Jurkat, Clone E6-1 (cell line): ENCODE data around the gene SNCAIP.

Experiments
- DNase-seq: peaks from one replicate; pipeline ENCODE4 v3.0.0-alpha.2; 2011; ENCODE audit warnings: low read depth, low spot score
- H3K4me3 ChIP-seq: 2 replicates; pipeline ENCODE4 v1.5.1; 2011; ENCODE audit warnings: mild to moderate bottlenecking, low read length, control low read depth, moderate library complexity

SNCAIP gene

DNA sequence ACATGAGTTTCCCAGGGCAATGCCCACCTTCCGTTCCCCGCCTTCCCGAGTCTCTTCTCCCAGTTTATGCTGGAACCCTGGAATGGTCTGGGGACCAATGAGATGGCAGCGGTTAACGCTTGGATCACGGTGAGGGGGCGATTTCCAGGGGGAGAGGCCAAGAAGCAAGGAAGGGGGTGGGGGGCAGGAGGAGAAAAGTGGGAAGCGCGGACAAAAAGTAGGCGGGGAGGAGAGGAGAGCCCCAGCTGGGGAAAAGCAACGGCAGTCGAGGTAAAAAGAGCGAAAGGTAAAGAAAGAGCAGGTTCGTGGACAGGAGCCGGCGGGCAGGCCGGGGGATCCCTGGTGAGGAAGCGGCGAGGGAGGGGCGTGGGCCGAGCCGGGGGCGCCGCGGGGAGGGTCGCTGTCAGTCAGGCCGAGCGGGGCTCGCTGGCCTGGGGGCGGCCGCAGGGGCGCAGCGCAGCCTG lies 508 bp upstream of the SNCAIP start:
- no peak for DNase-seq
- H3K4me3 ChIP-seq, result no peak overlapping the region

- no peak overlapping the region for H3K4me3 ChIP-seq
- no peak for DNase-seq
Measured at GRCh38 chr5:122312591-122313406, 762 bp downstream of the SNCAIP start.

GRCh38 chr5:122314036-122314435 lies 2.0 kb downstream of the SNCAIP start:
- H3K4me3 ChIP-seq, result no peak overlapping the region
- no peak for DNase-seq

DNA sequence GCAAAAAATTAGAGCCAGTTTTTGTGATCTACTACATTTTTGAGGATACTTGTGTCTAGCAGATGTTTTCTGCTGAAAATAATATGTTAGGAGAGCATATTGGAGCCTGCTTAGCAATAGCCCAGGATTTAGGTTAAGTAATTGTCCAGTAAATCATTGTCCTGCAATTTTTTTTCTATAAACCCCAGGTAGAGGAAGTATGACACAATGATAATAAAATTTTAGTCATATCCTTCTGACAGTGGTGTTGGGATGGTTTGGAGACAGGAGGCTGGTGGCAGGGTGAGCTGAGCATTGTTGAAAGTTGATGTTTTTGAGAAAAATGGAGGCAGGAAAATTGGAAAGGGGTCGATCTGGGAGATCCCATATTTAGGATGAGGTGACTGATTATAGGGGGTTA lies 3.5 kb downstream of the SNCAIP start:
- H3K4me3 ChIP-seq, result no peak overlapping the region
- no peak for DNase-seq

DNA sequence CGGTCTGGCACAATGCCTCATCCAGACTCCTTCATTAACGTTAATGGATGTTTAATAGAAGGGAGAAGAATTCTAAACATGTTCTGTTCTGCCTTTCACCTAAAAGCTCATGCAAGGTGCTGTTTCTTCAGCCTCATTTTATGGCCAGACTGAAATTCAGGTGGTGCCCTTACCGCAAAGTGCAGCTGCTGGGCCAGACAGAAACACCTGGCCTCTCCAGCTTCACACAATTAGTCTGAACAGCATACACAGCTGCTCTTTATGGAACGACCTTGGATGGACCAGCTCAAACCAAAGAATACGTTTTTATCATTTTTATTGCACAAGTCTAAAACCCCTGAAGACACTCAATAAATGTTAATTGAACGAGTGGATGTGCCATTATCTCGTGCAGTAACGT lies 4.6 kb downstream of the SNCAIP start:
- no peak for DNase-seq
- no peak overlapping the region for H3K4me3 ChIP-seq

DNA sequence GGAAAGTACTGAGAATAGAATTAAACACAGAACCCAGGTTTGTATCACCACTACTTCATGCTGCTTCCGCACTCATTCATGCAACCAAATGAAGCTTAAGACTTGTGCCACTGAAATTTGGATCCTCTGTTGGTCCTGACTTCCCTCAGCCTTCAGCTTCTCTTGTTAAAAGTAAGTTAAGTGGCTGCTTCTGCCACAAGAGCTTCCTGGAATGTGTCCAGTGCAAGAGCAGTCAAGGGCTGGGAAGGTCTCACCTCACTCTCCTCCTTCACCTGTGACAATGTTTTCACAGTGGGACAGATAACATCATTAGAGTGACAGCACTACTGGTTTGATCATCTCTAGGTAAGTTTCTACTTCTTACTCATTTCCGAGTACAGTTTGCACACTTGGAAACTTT lies 7.9 kb downstream of the SNCAIP start:
- H3K4me3 ChIP-seq, result no peak overlapping the region
- no peak for DNase-seq

DNA sequence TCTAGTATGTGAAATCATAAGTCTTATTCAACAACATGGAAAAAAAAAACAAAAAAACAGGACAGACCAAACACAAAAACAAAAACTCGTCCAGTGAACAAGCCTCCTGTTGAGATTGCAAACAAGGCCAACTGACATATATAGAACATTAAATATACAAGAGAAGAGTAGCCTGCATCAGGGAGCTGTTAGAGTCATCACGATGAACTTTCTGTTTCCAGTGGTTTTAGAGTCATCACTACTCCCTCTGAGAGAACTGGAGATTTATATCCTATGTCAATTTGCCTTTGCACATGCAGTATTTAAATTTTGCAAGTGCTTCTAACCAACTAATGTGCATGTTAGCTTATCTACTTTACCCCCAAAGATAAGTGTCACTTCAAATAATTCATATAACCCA lies 9.9 kb downstream of the SNCAIP start:
- no peak overlapping the region for H3K4me3 ChIP-seq
- DNase-seq, result no peak

DNA sequence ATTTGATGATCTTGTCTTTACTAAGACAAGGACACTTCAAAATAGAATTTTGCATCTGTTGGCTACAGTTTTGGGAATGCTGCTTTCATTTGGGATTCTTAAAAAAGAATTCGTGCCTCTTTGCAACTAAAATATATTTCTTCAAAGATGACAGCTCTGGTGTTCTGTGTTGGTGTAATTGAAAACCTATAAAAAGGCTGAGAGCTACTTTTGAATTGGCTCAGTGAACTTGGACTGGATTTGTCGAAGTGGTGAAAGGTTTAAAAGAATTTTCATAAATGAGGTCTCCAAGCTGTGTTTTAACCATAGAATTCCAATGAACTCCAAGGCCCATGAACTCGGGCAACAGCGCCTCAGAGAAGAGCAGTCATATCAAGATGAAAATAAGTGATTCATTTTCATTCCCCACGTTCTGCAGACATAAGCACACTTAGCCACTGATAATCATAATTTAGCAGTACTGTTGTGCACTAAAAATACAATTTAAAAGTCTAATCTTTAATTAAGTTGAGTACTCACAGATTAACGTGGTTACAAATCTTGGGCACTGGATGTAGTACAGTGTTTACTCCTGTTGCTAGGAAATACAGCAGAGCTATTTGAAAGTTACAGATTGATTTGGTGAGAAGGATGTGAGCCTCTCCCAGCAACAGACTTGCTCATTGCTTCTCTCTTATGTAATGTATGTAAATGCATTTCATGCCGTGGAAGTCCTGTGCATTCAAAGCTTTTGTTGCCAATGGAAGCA lies 10.9 kb downstream of the SNCAIP start:
- no peak for DNase-seq
- no peak overlapping the region for H3K4me3 ChIP-seq

- no peak overlapping the region for H3K4me3 ChIP-seq
- no peak for DNase-seq
Measured at GRCh38 chr5:122323738-122324137, 11.7 kb downstream of the SNCAIP start.

DNA sequence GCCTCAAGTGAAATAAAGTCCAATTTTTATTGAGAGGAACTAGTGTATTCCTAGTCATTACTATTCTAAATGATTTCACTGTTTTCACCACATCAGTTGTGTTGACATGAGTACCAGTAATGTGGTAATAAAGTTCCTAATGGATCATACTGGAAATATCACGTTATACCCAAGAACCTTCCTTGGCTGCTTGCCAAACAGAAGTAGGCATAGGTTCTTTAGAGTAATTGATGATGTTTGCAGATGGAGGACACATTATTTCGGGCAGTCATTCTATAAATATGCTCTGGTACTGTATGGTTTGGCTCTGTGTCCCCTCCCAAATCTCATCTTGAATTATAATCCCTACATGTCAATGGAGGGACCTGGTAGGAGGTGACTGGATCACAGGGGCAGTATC lies 15.1 kb downstream of the SNCAIP start:
- DNase-seq, result no peak
- H3K4me3 ChIP-seq, result no peak overlapping the region

DNA sequence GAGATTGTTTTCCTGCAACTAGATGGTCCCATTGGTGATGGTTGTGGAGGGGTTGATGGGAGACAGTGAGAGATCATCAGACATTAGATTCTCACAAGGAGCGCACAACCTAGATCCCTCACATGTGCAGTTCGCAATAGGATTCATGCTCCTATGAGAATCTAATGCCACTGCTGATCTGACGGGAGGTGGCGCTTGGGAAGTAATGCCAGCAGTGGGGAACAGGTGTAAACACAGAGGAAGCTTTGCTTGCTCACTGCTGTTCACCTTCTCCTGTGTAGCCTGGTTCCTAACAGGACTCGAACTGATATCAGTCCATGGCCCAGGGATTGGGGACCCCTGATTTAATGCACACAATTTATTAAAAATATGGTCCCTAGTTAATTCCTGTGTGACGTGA lies 18.8 kb downstream of the SNCAIP start:
- no peak overlapping the region for H3K4me3 ChIP-seq
- no peak for DNase-seq

DNA sequence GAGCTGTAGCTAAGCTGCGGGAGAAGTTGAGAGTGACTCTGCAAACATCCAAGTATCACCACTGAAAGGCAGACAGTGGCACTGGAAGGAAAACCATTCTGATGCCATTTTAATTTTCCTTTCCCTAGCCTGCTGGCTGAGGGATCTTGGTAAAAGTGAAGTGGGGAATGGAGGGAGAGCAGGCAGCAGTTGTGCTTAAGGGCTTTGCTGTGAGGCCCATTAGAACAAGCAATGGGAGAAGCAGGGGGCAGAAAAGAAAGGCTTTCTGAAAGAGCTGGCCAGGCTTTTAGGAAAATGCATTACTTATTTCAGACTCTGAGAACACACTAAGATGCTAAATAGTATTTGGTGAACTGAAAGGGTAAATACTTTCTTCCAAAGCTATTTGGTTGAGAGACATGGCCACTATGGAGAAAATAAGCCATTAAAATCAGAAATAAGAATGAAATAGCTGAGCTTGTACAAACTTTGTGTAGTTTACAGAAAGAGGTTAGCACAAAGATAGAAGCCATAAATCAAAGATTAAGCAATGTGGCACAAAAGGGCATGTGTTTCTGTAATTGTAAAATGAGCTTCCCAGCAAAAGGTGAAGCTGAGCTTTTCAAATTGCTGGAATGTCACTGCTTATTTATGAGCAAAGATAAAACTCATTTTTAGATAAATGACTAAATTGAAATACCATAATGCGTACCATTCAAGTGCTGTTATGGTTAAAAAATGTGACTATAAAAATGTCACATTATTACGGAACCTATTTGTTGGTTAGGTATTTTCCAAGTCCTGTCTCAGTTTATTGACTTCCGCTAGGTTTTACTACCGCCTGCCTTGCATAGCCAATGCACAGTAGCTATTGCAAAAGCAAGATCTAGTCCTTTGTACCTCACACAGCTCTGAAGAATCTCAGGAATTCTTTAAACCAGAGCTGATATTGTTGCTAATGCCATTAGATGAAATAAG lies 20.8 kb downstream of the SNCAIP start:
- DNase-seq, result no peak
- H3K4me3 ChIP-seq, result no peak overlapping the region

GRCh38 chr5:122333564-122333963 lies 21.5 kb downstream of the SNCAIP start:
- no peak for DNase-seq
- no peak overlapping the region for H3K4me3 ChIP-seq

- DNase-seq, result no peak
Measured at GRCh38 chr5:122339591-122339990, 27.6 kb downstream of the SNCAIP start.

GRCh38 chr5:122341087-122341486 lies 29.1 kb downstream of the SNCAIP start:
- H3K4me3 ChIP-seq, result no peak overlapping the region
- DNase-seq, result no peak

More at GRCh38 chr5:122339591-122339990, 27.6 kb downstream of the SNCAIP start:
- H3K4me3 ChIP-seq, result no peak overlapping the region

GRCh38 chr5:122342256-122342655 lies 30.2 kb downstream of the SNCAIP start:
- no peak for DNase-seq
- no peak overlapping the region for H3K4me3 ChIP-seq

DNA sequence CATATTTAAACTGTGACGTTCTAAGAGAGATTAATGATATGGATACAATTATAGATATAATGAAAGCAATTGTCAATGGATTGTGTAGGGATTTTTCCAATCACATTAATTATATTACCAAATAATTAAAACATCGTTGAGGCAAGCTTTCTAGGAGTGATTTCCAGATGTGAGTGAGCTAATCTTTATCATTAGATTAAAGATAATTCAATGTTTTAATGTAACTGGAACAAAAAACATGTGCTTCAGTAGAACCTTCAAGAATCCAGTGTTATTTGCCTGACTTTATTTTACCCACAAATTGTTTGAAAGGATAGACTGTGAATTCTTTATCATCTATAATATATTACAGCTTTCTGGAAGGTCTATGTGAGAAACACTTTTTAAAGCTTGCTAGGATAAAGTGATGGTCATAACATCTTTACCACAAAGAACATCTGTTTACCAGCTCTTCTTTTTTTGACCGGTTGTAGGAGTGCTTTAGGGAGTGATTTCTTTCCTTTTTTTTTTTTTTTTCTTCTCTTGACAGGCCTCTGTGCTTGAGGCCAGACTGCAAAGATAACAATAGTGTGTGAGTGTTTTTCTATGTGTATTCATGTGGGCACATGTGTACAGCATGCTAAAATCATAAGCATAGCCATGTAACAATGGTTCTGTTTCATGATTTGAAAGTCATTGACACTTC lies 35.0 kb downstream of the SNCAIP start:
- no peak for DNase-seq
- H3K4me3 ChIP-seq, result no peak overlapping the region

GRCh38 chr5:122350496-122350895 lies 38.5 kb downstream of the SNCAIP start:
- no peak overlapping the region for H3K4me3 ChIP-seq
- no peak for DNase-seq
